Fibroblast of gingiva (primary cell): ENCODE results near the gene PPFIBP2.
"Not testable (repeated sequence)": the region's sequence is repeated elsewhere in the genome, so short reads cannot be mapped to it uniquely, and the experiment has no call there.

Experiments used
- DNase-seq: peaks from one replicate; pipeline ENCODE4 v3.0.0-alpha.2; 2011; ENCODE audit warnings: low read depth

Gene PPFIBP2

DNA sequence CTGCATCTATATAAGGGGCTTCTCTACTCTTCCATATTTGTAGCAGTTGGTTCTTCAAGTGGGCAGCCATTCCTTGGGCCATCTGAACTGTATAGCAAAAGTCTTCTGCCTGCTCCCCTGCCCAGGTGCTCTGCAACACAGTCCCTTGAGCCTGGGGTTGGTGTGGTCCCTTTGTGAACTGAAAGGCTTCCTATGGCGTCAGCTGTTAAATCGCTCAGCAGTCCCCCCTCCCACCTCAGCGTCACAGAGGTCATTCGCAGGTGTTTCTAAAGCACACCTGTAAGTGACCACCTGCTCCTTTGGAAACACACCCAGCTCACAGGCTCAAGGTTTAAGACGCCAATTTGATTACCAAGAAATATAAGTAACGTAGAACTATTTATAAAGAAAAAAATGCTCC lies 122.6 kb downstream of the PPFIBP2 start:
- no peak for DNase-seq

DNA sequence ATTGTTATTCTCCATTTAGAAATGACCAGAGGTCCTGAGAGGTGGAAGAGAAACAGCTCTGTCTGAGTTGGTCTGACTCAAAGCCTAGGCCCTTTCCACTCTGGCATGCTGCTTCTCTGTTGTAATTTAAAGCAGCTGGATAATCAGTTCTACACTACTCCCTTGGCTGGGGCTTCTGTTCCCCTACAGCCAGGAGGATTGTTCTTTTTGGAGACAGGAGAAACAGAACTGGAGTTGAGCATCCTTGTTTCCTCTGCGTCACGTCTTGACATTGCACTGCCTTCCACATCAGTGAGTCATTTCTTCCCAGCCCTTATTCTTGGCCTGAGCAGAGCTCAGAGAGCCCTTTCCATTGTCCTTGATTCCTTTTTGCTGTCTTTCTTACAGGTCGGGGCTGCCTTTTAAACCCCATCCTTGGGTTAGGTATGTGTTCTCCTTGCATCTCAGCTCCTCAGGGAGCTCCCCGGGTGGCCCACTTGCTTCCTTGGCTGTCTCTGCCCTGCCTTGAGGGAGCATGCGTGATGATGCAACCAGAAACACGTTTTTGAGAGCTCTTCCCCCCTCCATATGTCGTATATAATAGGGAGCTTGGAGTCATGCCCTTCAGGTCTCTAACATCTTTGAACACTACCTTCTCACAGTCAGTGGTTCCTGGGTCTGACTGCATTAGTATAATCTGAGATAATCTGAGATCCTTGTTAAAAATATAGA lies 123.8 kb downstream of the PPFIBP2 start:
- DNase-seq, result peak; percentile 85

DNA sequence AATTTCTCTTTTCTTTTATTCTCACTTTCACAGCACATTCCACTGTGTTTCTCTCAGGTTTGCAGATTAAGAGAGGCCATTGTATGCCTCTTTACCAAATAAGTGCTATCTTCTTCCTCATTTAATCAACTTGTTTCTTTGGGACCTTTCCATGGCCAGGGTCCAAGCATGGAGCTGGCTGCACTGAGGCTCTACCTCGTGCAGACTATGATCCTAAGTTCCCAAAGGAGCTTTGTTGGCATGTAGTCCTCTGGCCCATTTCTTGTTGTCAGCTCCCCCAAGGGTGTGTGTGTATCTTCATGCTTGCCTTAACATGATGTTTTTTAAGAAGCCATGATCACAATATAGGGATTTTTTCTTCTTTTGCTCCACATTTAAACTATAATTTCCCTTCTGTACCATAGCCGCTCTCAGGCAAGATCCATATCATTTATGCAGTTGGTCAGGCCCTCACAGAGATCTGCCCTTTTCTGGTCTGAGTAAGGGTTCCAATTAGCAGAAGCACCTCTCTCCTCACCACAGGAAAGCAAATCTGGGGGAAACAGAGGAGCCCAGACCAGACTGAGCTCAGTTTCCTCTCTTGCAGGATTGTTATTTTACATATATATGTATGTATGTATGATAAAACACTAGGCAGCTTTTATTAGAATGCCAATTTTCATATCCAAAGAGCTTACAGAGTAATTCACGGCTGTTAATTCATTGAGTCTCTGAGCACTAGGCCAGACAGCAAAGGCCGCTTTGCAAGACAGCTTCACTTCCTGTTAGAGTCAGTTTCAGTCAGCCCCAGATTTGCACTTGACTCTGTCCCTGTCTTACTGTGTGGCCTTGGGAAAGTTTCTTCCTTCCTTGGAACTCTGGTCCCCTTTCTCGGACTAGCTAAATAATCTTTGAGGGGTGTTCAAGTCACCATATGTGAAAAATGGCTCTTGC lies 125.2 kb downstream of the PPFIBP2 start:
- DNase-seq, result no peak

DNA sequence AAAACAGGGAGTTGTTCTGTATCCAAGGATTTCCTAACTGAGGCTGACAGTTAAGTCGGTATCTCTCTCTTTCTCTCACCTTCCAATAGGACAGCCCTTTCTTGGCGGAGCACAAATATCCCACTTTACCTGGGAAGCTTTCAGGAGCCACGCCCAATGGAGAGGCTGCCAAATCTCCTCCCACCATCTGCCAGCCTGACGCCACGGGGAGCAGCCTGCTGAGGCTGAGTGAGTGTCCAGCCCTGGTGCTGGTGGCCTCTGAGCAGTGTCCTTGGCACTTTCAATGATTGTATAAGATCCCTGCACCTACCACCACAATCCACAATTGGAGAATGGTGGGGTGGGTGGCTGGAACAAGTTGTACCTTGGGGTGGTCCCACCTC lies 125.8 kb downstream of the PPFIBP2 start:
- no peak for DNase-seq

DNA sequence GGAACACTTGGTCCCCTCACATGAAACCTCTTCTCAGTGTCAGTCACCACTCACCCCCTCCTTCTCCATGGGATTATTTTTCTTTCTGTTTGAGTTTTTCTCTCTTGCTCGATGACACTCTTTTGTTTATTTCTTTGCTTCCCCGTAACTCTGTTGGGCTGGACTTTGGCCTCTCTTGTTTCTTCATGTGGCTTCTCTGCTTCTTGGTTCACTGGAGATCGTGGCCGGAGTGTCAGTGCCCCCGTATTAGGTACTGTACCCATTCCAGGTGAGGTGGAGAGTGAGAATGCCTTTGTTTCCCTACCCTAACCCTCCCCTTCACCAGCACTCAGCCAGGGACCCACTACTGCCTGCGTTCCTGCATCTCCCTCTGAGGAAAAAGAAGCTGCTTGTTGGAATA lies 127.0 kb downstream of the PPFIBP2 start:
- no peak for DNase-seq

DNA sequence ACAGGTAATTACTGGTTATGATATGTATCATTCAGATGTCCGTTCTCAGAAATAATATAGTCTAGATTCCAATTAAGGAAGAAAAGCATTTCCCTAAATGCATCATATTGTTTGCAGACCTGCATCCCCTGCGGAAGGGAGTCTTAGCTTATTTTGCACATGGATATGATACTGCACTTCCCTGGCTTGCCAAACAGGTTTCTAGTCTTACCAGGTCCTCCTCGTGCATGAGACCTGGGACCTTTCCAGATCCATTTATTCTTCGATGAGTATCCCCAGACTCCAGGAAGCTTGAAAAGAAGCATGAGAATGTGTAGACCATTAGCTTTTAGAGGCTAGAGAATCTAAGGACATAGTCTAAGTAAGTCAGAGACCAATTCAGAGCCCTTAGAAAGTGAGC lies 128.9 kb downstream of the PPFIBP2 start:
- no peak for DNase-seq

DNA sequence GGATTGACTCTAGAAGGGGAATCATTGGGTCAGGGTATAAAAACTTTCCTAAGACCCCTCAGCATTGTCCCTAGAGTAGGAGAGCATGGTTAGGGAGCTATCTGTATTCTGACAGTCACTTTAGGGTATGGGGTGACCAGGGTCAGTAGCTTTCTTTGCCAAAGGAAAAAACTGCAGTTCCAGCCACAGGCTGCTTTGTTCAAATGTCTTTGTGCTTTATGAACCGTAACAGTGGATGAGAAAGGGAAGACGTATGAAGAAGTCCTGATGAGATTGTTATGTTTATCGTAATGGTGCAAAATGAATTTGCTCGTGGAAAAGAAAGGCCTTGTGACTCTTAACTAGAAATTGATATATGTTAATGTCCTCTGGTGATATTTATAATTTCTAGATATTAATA lies 129.5 kb downstream of the PPFIBP2 start:
- DNase-seq, result no peak

DNA sequence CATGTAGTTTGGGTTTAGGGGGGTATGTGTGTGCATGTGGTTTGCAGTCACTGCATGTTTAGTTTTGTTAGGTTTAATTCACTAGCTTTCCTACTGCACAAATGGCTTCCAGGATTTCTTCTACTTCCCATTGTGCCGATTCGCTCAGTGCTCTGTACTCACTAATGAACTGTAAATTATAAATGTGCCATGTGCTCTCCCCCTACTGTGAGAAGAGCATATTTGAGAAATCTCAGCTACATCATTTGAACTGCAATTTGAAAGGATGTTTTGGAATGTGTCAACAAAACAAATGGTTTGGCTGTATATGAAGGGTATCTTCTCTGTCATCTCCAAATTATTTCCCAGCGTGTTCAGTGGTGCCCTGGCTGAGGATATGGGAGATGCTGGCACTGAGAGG lies 131.4 kb downstream of the PPFIBP2 start:
- no peak for DNase-seq

DNA sequence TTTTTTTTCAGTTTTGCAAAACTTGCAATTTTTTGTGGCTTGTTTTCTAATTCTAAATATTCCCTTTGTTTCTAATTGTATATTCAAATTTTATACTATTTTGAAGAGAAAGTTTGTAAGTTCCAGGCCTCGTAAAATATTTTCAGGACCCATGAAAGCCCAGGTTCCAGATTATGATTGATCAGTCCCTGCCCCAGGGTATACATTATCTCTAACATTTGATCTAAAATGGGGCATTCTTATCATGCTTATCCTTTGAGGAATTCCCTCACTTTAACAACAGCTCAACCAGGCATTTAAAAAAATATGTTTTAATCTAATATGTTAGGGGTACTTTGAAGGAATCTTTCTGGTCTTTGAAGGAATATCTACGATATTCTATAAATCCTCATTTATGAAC lies 133.1 kb downstream of the PPFIBP2 start:
- DNase-seq, result no peak

DNA sequence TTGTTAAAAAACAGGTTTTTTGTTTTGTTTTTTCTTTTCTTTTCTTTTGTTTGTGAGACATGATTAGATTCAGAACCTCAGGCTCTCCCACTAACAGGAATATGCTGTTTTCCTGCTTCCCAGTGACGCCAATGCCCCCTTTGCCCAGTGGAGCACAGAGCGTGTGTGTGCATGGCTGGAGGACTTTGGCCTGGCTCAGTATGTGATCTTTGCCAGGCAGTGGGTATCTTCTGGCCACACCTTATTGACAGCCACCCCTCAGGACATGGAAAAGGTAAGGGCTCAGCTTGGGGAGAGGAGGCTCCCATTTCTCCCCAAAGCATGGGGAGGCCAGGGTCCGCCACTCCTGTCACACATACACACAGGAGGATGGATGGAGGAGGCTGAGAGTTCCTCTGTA lies 134.5 kb downstream of the PPFIBP2 start:
- DNase-seq, result no peak

DNA sequence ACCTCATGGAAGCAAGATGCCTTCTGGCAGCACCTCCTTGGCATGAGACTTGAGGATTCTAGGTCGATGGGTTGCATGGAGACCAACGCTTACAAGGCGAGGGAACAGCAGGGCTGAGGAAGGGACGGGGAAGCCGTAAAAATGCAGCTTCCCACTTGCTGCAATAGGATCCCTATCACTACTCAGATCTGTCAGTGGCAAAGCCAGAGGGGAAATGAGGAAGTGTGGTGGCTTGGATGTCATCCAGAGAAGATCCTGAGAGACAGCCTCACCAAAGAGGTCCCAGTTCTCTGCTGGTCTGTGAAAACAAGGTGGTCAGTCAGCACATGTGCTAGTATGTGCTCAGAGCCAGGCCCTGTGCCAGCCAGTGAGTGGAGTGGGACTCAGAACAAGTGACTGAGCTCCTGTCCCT lies 137.3 kb downstream of the PPFIBP2 start:
- DNase-seq, result no peak

DNA sequence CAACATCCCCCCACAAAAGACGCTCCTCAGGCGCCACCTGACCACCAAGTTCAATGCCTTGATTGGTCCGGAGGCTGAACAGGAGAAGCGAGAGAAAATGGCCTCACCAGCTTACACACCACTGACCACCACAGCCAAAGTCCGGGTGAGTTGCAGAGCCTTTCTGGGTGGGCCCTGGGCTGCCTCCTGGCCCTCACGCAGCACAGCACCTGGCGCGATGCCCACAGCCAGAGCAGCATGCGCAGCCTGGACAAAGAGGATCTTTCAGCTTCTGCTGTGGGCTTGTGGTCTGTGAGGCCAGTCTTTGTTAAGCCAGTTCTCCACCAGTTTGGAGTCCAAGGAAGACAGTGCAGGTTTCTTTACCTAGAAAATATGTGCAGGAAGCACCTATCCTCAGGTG lies 137.9 kb downstream of the PPFIBP2 start:
- DNase-seq, result no peak

DNA sequence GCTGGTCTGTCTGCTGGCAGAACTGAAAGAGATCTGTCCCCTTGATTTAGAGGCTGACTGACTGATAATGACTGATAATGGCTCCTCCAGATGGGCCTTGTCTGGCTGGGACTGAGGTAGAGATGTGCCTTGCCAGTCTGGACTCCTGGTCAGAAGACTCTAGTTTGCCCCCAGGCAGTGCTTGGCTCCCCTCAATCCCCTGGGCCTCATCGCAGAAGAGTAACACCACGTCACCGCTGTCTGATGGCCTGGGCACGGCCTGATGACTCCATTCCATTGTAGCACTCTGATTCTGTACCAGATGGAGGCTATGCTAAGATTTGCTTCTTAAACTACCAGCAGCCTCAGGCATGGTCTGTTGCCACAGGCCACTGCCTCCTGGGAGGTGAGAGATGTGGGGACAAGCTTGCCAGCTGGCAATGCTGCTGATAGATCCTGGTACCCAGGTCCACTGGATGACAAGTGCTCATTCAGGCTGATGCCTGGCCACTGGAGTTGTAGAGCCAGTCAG lies 140.5 kb downstream of the PPFIBP2 start:
- DNase-seq, result no peak

DNA sequence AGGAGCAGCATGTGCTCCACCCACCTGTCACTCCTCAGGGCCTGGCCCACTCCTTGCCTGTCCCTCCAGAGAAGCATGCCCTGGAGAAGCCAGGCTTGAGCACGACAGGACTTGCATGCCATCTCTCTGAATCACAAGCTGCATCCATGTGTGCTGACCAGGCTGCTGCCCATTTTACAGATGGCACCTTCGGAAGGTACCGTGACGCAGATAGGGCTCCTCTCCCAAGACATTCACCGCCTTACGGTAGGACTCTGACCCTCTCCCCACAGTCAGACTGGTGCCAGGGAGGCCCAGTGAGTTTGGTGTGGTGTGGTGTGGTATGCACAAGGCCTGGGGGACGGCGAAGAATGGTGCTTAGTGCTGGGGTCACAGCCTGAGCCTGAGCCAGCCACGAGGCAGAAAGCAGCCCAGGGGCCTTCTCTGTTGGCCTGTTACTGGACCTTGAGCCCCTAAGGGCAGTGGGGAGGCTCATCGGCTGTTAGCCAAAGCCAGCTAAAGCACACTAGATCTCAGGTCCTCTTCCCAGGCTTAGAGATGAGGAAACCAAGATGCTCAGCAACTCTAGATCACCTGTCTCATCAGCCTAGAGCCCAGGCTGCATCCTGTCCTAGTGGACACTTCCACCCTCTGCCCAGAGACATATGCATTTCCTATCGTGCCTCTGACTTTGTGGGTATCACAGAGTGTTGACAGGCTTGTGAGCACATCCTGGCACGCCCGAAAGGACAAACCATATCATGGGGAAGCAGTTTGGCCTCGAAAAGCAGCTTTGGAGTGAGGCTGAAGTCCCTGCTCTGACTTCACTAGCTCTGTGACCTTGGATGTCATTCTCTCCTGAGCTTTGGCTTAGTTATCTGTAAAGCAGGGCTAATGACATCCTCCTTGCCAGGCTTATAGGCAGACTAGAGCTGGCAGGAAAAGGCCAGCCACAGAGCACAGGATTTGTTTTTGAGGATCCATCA lies 141.7 kb downstream of the PPFIBP2 start:
- no peak for DNase-seq

DNA sequence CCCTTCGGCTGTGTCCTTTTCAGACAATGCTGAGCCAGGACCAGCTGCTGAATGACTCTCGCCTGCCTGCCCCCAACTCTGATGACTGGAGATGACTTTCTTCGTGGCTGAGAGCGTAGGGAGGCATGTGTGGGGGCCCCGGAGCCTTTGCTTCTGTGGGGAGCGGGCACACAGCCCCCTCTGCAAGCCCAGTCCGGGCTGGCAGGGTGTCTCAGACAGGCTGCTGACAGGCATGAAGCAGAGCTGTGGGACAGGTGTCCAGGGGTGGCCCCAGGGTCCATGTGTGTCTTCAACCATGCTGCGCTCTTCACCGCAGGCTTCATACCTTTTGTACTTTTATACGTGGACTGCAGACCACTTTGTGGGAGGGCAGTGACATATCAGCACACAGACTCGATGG lies 142.9 kb downstream of the PPFIBP2 start:
- DNase-seq, result no peak

DNA sequence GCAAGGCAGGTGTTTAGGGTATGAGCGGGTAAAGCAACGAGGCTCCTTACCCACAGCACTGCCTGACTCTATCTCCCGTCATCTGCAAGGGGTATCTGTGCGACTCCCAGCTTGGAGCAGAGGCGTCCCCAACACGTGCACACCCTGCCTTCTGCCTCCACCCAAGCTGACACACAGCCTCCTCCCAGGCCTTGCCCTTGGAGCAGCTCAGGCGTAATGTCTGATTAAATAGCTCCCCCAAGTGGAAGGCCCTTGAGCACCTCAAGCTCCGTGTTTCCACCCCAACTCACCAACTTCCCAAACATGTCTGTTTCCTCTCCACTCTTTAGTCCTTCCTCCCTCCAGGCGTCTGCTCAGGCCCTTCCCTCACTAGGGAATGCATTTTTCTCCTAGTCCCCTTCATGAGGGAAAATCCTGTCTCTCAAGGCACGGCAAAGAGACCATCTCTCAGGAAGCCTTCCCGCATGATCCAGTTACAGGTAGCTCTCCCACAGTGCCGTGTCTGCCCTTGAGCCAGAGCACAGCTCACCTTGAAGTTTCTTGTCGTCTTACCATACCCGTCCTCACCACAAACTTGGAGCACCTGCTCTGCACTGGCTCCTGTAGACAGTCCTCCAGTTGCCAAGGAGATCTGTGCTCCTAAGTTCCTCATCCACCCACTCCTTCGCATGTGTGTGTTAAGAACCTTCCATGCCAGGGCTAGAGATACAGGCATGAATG lies 143.7 kb downstream of the PPFIBP2 start:
- peak; percentile 69 for DNase-seq

DNA sequence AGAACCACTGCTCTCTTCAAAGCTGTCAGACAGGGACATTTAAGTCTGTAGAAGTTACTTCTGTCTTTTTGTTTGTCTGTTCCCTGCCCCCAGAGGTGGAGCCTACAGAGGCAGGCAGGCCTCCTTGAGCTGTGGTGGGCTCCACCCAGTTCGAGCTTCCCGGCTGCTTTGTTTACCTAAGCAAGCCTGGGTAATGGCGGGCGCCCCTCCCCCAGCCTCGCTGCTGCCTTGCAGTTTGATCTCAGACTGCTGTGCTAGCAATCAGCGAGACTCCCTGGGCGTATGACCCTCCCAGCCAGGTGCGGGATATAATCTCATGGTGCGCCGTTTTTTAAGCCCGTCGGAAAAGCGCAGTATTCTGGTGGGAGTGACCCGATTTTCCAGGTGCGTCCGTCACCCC lies 149.7 kb downstream of the PPFIBP2 start:
- not testable (repeated sequence) for DNase-seq

DNA sequence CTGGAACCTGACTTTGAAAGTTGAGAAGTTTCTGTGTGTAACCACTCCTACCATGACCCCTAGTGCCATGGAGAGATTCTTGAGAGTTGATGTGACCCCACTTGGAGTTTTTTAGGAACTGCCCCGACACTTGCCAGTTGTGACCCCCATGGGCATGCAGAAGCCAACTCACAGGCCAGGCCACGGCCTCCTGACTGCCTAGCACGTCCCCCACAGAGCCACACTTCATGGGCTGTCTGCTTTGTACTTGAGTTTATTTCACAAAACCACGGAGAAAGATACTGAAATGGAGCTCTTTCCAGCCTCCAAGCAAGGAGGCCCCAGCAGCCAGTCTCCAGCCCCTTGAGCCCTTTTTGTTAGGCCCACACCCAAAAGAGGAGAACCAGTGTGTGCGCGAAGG lies 151.1 kb downstream of the PPFIBP2 start:
- no peak for DNase-seq

DNA sequence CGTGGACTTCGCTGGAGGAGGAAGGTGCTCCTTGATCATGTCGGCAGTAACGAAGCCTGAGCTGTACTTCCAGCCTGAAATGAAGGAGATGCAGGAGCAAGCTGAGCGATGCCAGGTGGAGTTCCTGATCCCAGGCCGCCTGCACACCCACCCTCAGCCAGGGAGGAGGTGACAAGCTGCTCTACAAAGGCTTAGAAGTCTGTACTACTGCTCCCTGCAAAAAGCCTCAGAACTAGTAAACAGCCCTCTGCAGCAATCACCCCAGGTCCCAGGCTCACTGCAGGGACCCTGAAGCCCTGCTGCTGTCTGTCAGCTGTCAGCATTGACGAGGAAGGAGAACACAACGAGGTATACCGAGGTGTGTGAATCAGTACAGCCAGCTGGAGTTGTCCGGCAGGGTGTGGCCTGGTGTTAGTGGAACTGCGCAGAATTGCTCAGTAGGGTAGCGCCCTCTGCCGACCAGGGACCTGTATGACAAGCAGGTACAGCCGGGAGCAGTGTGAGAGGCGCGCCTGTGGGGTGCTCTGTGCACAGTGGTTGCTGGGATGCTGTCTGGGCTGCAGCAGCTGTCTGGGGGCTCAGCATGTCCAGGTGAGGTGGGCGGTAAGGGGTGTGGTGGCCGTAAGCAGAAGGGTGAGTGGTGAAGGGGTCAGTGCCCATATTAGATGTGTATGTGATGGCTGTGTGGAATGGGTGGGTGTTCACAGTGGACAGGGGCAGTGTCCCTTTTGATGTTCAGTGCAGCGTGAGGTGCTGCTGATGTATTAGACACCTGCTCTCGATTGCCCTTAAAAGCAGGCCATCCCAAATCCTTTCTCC lies 151.9 kb downstream of the PPFIBP2 start:
- DNase-seq, result peak; percentile 48

DNA sequence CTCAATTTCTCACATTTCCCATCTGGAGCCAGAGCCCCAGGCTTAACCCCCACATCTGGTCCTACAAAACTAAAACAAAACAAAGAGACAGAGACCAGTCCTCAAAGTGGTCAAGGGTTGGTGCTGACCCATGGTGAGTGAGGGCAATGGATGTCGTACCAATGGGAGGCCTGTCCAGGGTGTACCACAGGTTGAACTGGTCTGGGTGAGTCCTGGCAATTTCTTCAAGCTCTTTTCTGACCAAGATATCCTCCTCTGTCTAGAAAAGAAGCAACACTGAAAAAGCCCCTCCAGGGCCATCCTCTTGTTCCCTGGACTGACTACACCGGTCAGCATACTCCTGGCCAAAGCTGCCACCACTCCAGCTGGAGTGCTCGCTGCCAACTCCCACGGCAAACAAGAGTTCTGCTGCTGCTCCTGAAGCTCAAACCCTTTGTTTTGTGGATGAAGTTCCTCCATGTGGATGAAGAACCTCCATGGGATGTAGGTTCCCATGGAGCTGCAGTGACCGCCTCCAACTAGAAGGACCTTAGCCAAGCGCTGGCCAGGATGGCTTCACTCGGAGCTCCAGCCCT lies 152.6 kb downstream of the PPFIBP2 start:
- DNase-seq, result no peak
